PFSK-1 (cell line): ENCODE data around the gene PDCD6IP.

Source experiments
- FOXP2 ChIP-seq: optimal IDR thresholded peaks from 2 replicates; pipeline ENCODE3; 2011; ENCODE audit warnings: borderline replicate concordance, control low read depth, inconsistent platforms; ENCODE audit not compliant: insufficient read depth; ENCODE audit errors: extremely low read length, extremely low read depth
- REST ChIP-seq, 2 experiments: IDR thresholded peaks; 2 replicates each; pipeline versions ENCODE4 v1.6.1 to v1.8.0; 2011 to 2012; ENCODE audit warnings: low read depth in 2 of 2, low read length in 2 of 2, control low read depth in 1 of 2, inconsistent platforms in 1 of 2, mild to moderate bottlenecking in 1 of 2, moderate library complexity in 1 of 2; ENCODE audit not compliant: insufficient read depth in 1 of 2
- SIN3A ChIP-seq: IDR thresholded peaks from 2 replicates; pipeline ENCODE4 v1.6.1; 2012; ENCODE audit warnings: mild to moderate bottlenecking, low read length, moderate library complexity, borderline replicate concordance; ENCODE audit not compliant: insufficient read depth
- TAF1 ChIP-seq: IDR thresholded peaks from 2 replicates; pipeline ENCODE4 v1.6.1; 2012; ENCODE audit warnings: low read length, control low read depth, borderline replicate concordance; ENCODE audit not compliant: insufficient read depth

- TF ChIP-seq SIN3A, result no peak
- no peak for TF ChIP-seq REST (IDR thresholded peaks at IDR 0.05; ENCODE audit: insufficient read depth in 1 of 2, low read depth in 2 of 2, low read length in 2 of 2)
- no peak for TF ChIP-seq TAF1
- TF ChIP-seq FOXP2, result no peak
Observed at GRCh38 chr3:33900440-33900808, 102.0 kb downstream of the PDCD6IP start.
